Panc1 (cell line): ENCODE data around the gene SERGEF. TPM values are rescaled to one million over a fixed set of nuclear protein-coding genes. Genes with fewer than 3 reads are reported as not detected.

Experiments used
- ATAC-seq: fragments of 200-7000 bp; cut with Tn5 transposase; 2 replicates; pipeline ENCODE4 v1.9.1; 2020; ENCODE audit warnings: mild to moderate bottlenecking, moderate library complexity
- BruUV-seq: library from RNA; stranded (reverse); fragments of 400-500 nt; replicated peaks from 2 replicates; lab custom pipeline; 2021; lab: Mats Ljungman, UMichigan
- CTCF ChIA-PET: fragments of 300-600 bp; sonication (Branson Sonifier 250); formaldehyde crosslinking; loops from one replicate; lab custom pipeline; 2022; ENCODE audit warnings: antibody characterized with exemption; lab: Charles Lee
- POLR2A ChIA-PET: fragments of 300-600 bp; sonication (Branson Sonifier 250); formaldehyde crosslinking; loops from one replicate; lab custom pipeline; 2022; ENCODE audit warnings: antibody characterized with exemption; lab: Charles Lee
- DNase-seq: peaks from one replicate; pipeline ENCODE4 v3.0.0-alpha.2; 2010; ENCODE audit warnings: low read depth, low spot score
- H3K27ac ChIP-seq: 2 replicates; pipeline ENCODE4 v1.5.1; 2011; ENCODE audit warnings: mild to moderate bottlenecking, low read length, inconsistent platforms
- H3K27me3 ChIP-seq: fragments of 200-500 bp; sonication (Bioruptor generic); 2 replicates; pipeline ENCODE4 v1.6.0; 2014; ENCODE audit warnings: low read length, inconsistent platforms; ENCODE audit not compliant: control insufficient read depth, insufficient read depth
- H3K36me3 ChIP-seq: fragments of 200-500 bp; sonication (Bioruptor generic); 2 replicates; pipeline ENCODE4 v1.5.1; 2014; ENCODE audit warnings: inconsistent platforms, mild to moderate bottlenecking, low read length, moderate library complexity; ENCODE audit not compliant: control insufficient read depth, insufficient read depth
- H3K4me1 ChIP-seq: 2 replicates; pipeline ENCODE4 v1.5.1; 2011; ENCODE audit warnings: inconsistent platforms, mild to moderate bottlenecking, low read length, moderate library complexity; ENCODE audit not compliant: control insufficient read depth, insufficient read depth
- H3K4me3 ChIP-seq, 2 experiments: 2 replicates each; pipeline ENCODE4 v1.5.1; 2011 to 2012; ENCODE audit warnings: low read depth in 2 of 2, low read length in 2 of 2, mild to moderate bottlenecking in 2 of 2, inconsistent platforms in 1 of 2, moderate library complexity in 1 of 2
- H3K9me3 ChIP-seq: fragments of 200-500 bp; sonication (Bioruptor generic); 2 replicates; pipeline ENCODE4 v1.5.1; 2014; ENCODE audit warnings: low read depth, mild to moderate bottlenecking, inconsistent platforms, low read length, moderate library complexity; ENCODE audit not compliant: control insufficient read depth, insufficient read depth
- CTCF ChIP-seq: fragments of 450-650 bp; IDR thresholded peaks from 2 replicates; pipeline ENCODE4 v1.5.1; 2017; ENCODE audit warnings: mild to moderate bottlenecking
- POLR2AphosphoS5 ChIP-seq: IDR thresholded peaks from 2 replicates; pipeline ENCODE4 v1.6.1; 2012; ENCODE audit warnings: mild to moderate bottlenecking, low read depth, low read length, moderate library complexity
- REST ChIP-seq, 2 experiments: IDR thresholded peaks; 2 replicates each; pipeline ENCODE4 v1.6.1; 2011 to 2012; ENCODE audit warnings: low read depth in 2 of 2, control low read depth in 1 of 2, low read length in 1 of 2, mild to moderate bottlenecking in 1 of 2, moderate library complexity in 1 of 2; ENCODE audit not compliant: insufficient read depth in 1 of 2
- SIN3A ChIP-seq: IDR thresholded peaks from 2 replicates; pipeline ENCODE4 v1.6.1; 2012; ENCODE audit warnings: low read depth, mild to moderate bottlenecking, low read length, moderate library complexity, borderline replicate concordance; ENCODE audit not compliant: insufficient read depth
- TCF7L2 ChIP-seq: IDR thresholded peaks from 2 replicates; pipeline ENCODE4 v1.6.1; 2011; ENCODE audit warnings: mild to moderate bottlenecking, low read depth, low read length, inconsistent platforms
- in situ Hi-C: cut with HindIII; loops from 2 replicates; pipeline ENCODE4 v1.10.0; 2016; ENCODE audit warnings: low sequenced_read_pairs, low pct_unique_long_range_greater_than_20kb
- intact Hi-C: fragments of 100-400 bp; cut with micrococcal nuclease; formaldehyde crosslinking; loops from one replicate; pipeline ENCODE4 v1.10.0; 2022; ENCODE audit not compliant: unreplicated experiment
- total RNA-seq: library from RNA; stranded (reverse); gene quantifications from one replicate; pipeline ENCODE4 v1.2.1, GENCODE V29; 2021; ENCODE audit not compliant: unreplicated experiment

SERGEF gene
- total RNA-seq, 1 experiment from 2014 or later: 35.5 TPM

- ChIA-PET CTCF (no interaction called here), POLR2A (no interaction called here)
- Histone ChIP-seq H3K9me3 (no peaks in the 10 kb centered on the region), H3K4me3 (no peak overlapping the region), H3K27ac (no peak overlapping the region), H3K4me1 (no peaks in the 10 kb centered on the region), H3K36me3 (no peaks in the 10 kb centered on the region), H3K27me3 (no peaks in the 10 kb centered on the region)
- in situ Hi-C loops: no loop called here
- ATAC-seq: no peak
- no TSS peak for BruUV-seq
- DNase-seq: no peak
- intact Hi-C loops: no loop called here
- TF ChIP-seq TCF7L2: no peak
- no peak for TF ChIP-seq SIN3A
- no peak for TF ChIP-seq CTCF
- no peak for TF ChIP-seq REST (IDR thresholded peaks at IDR 0.05; ENCODE audit: insufficient read depth in 1 of 2, low read depth in 2 of 2, low read length in 1 of 2)
- TF ChIP-seq POLR2AphosphoS5: no peak
Measured at GRCh38 chr11:17839450-17839849, 173.4 kb downstream of the SERGEF start.

GRCh38 chr11:17838102-17838501, 174.7 kb downstream of the SERGEF start:
- in situ Hi-C loops (no loop called here), intact Hi-C loops (no loop called here)
- H3K4me3 ChIP-seq: no peak overlapping the region
- CTCF ChIA-PET: no interaction called here
- POLR2A ChIA-PET: no interaction called here
- no peaks in the 10 kb centered on the region for H3K4me1 ChIP-seq
- no peaks in the 10 kb centered on the region for H3K9me3 ChIP-seq
- no peaks in the 10 kb centered on the region for H3K36me3 ChIP-seq
- BruUV-seq: no TSS peak
- ATAC-seq (no peak), DNase-seq (no peak)
- H3K27ac ChIP-seq: no peak overlapping the region
- TF ChIP-seq CTCF (no peak), POLR2AphosphoS5 (no peak), REST (IDR thresholded peaks at IDR 0.05; ENCODE audit: insufficient read depth in 1 of 2, low read depth in 2 of 2, low read length in 1 of 2) (no peak), TCF7L2 (no peak), SIN3A (no peak)
- H3K27me3 ChIP-seq: no peaks in the 10 kb centered on the region
